Dermis microvascular lymphatic vessel endothelial cell (primary cell): ENCODE measurements around the gene SAA4. TPM values are rescaled to one million over a fixed set of nuclear protein-coding genes. Genes with fewer than 3 reads are reported as not detected.
"Not testable (repeated sequence)": the region's sequence is repeated elsewhere in the genome, so short reads cannot be mapped to it uniquely, and the experiment has no call there.

Experiments
- DNase-seq, 2 donors: peaks; one replicate each; pipeline versions ENCODE4 v3.0.0 to v3.0.0-alpha.2; 2010; ENCODE audit warnings: low read depth in 2 of 2
- total RNA-seq: library from RNA; depleted of rRNA; stranded (reverse); fragments of >200 nt; gene quantifications from 2 replicates; pipeline ENCODE4 v1.2.1, GENCODE V29; 2014

Gene SAA4
- total RNA-seq, 1 donor from 2014 or later, result not detected

DNA sequence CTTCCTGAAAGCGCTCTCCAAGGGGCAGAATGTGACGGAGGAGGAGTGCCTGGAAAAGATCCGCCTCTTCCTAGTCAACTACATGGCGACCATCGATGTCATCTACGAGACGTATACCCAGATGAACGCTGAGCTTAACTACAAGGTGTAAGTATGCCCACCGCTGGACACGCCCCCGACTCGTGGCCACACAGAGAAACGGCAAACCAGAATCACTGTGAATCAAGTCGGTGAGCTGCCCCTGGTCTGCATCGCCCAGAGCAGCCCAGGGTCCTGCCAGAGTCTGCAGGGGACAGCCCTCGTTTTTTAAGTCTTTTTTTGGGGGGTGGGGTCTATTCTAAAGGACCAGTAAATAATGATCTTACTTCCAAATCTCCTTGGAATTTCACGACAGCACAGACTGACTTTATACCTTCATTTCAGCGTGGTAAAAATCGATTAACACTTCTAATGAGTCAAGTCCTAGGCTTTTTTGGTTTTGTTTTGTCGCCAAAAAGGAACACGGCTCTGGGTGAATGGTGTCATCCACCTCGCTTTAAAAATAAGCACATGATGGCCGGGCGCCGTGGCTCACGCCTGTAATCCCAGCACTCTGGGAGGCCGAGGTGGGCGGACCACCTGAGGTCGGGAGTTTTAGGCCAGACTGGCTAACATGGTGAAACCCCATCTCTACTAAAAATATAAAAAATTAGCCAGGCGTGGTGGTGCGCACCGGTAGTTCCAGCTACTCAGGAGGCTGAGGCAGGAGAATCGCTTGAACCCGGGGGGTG is 46.9 kb downstream of the SAA4 start:
- DNase-seq, result not testable (repeated sequence)

DNA sequence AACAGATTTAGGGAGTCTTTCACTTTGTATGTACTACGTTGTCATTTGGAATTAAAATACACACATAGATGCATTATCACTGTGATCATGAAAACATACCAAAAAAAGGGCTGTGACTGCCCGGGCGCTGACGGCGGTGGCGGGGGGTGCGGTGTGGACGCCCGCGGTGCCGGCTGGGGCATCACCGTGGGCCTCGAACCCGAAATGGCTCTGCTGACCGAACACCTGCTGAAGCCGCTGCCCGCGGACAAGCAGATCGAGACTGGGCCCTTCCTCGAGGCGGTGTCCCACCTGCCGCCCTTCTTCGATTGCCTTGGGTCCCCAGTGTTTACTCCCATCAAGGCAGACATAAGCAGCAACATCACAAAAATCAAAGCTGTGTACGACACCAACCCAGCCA is 47.8 kb downstream of the SAA4 start:
- no peak for DNase-seq

Other genes starting within 250 kb of the SAA4 start
- 16.2 and 18.7 TPM in 2 replicates for gene SERGEF, start 223.8 kb downstream of the SAA4 start, total RNA-seq
- under 0.01 TPM in 1 of 2 replicates, not detected in the other for gene TPH1, start 190.5 kb downstream of the SAA4 start, total RNA-seq
- 14.9 and 21.1 TPM in 2 replicates for gene SAAL1, start 130.7 kb downstream of the SAA4 start, total RNA-seq
- gene MRGPRX3, start 104.2 kb downstream of the SAA4 start, total RNA-seq, result under 0.01 and 0.51 TPM in 2 replicates
- gene MRGPRX4, start 64.0 kb downstream of the SAA4 start, total RNA-seq, result 0.51 and 2.9 TPM in 2 replicates
- not detected in 2 replicates for gene SAA2, start 11.9 kb upstream of the SAA4 start, total RNA-seq
- gene SAA1, start 29.5 kb upstream of the SAA4 start, total RNA-seq, result not detected in 2 replicates
- 18.0 and 19.0 TPM in 2 replicates for gene HPS5, start 85.3 kb upstream of the SAA4 start, total RNA-seq
- 42.4 and 60.3 TPM in 2 replicates for gene GTF2H1, start 85.8 kb upstream of the SAA4 start, total RNA-seq
- 183 and 271 TPM in 2 replicates for gene LDHA, start 157.8 kb upstream of the SAA4 start, total RNA-seq
- not detected in 2 replicates for gene LDHC, start 175.5 kb upstream of the SAA4 start, total RNA-seq
- not detected in 2 replicates for gene LDHAL6A, start 219.1 kb upstream of the SAA4 start, total RNA-seq